ENCODE results near the gene MT1A. TPM values are rescaled to one million over a fixed set of nuclear protein-coding genes. Genes with fewer than 3 reads are reported as not detected.
A peak's percentile ranks its signal among the peaks of the same experiment; 100 is the strongest.
"Not testable (repeated sequence)": the region's sequence is repeated elsewhere in the genome, so short reads cannot be mapped to it uniquely, and the experiment has no call there.

MT1A gene
- total RNA-seq, 1 donor: not detected

GRCh38 chr16:56664506-56664905, 26.0 kb downstream of the MT1A start:
- H3K79me2 ChIP-seq (ENCODE audit: insufficient read depth, low read length): no peaks in the 10 kb centered on the region
- H3K4me2 ChIP-seq (ENCODE audit: insufficient read depth, low read length): no peak overlapping the region
- no peaks in the 10 kb centered on the region for H4K20me1 ChIP-seq (ENCODE audit: insufficient read depth, low read length)
- DNase-seq (ENCODE audit: insufficient read length, low spot score, missing footprints): no peak
- no peak overlapping the region for H3K4me3 ChIP-seq (ENCODE audit: insufficient read depth, low read length)
- no peaks in the 10 kb centered on the region for H3K36me3 ChIP-seq (ENCODE audit: insufficient read depth, low read length)
- no peak overlapping the region for H2AFZ ChIP-seq (ENCODE audit: low read length)
- peaks cover 84% of the 10 kb centered on the region for H3K27me3 ChIP-seq (ENCODE audit: insufficient read depth, low read length)
- no peak overlapping the region for H3K27ac ChIP-seq (ENCODE audit: low read depth, low read length)
- TF ChIP-seq CTCF (IDR thresholded peaks at IDR 0.05; ENCODE audit: extremely low read depth, low read depth, low read length): no peak
- no peaks in the 10 kb centered on the region for H3K9me3 ChIP-seq (ENCODE audit: low read depth, low read length)
- H3K4me1 ChIP-seq (ENCODE audit: insufficient read depth, low read length): peaks cover 4% of the 10 kb centered on the region

DNA sequence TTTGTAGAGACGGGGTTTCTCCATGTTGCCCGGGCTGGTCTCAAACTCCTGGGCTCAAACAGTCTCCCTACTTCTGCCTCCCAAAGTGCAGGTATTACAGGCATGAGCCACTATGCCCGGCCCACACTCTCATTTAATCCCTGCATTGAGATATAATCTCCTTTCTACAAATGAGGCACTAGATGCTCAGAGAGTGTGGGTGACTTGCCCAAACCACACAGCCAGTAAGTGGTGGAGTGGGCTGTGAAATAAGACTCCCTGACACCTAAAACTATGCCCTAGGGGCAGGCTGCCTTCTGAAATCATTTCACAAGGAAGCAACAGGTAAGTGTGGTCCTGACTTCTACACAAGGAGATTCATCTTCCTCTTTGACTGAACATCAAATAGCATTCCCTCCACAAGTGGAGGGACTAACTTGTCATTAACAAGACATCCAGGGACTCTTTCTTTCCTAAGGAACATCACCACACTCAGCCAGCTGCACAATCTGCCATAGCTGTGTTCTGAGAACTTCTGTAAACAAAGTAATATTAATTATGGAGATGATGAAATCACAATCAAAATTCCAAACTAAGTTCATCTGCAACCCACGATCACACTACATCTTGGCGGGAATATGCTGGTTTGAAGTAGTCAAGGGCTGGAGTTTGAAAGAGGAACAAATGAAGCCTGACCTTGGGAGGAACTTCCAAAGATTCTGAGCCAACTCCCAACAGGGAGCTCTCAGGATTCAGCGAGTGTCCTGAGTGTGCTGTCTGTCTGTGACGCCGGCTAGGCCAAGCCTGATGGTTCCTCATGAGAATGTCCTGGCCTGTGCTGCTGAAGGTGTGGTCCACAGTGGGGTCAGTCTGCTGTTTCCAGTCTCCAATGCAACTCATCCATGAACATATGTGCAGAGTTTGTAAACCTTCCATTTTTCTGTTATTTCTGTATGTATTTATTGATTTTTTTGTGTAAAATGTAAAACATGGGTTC, 27.1 kb downstream of the MT1A start:
- H4K20me1 ChIP-seq (ENCODE audit: insufficient read depth, low read length); H3K9me3 ChIP-seq (ENCODE audit: low read depth, low read length); H3K4me1 ChIP-seq (ENCODE audit: insufficient read depth, low read length); H3K36me3 ChIP-seq (ENCODE audit: insufficient read depth, low read length); DNase-seq (ENCODE audit: insufficient read length, low spot score, missing footprints); H3K4me3 ChIP-seq (ENCODE audit: insufficient read depth, low read length); H3K4me2 ChIP-seq (ENCODE audit: insufficient read depth, low read length); H2AFZ ChIP-seq (ENCODE audit: low read length); H3K79me2 ChIP-seq (ENCODE audit: insufficient read depth, low read length); H3K27ac ChIP-seq (ENCODE audit: low read depth, low read length): not testable (repeated sequence)
- H3K27me3 ChIP-seq (ENCODE audit: insufficient read depth, low read length): peaks cover 83% of the 10 kb centered on the region

DNA sequence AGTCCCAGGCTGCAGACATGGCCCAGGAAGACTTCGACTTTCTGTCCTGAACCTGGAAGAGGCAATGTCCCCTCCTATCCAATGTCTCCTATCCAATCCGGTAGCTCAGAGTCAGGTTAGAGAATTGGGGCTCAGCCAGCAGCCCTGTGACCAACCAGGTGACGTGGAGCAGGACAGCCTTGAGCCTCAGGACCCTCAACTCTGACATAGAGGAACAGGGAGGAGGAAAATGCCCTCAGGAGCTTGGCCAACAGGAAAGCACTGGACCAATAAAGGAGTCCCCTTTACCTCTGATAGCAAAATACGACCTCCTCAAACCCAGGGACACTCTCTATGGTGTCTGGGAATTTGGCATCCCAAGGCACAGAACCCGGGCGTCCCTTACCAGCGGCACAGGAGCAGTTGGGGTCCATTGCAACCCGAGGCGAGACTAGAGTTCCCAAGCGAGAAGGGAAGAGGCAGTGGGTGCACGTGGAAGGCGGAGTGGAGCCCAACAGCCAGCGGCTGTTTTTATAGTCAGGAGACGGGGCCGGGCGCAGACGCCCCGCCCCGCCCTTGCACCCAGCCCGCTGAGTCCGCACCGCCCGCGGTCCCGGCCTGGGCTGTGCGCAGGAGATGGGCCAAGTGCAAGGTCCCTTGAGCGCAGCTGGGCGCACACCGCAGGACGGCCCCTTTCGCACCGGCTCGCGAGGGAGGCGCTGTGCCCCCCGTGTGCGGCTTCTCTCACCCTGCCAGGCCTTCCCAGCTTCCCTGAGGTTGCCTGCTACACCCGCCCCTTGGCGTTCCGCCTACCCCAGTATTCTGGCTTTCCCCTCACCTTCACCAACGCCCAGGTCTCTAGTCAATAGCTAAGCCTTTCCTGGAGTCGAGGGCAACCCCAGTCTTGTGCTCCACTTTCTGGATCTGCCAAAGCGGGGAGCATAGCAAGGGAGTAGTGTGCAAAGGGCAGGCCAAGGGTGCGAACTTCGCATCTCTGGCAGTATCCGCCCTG, 29.4 kb downstream of the MT1A start, which contains the start of gene MT1G:
TSS of gene MT1G (minus strand) at position 485 of the 991 bp plus-strand sequence. CDS start at position 413, 72 bp downstream.
- Histone ChIP-seq H3K27ac (ENCODE audit: low read depth, low read length) (no peak within 1 kb of the TSS), H3K36me3 (ENCODE audit: insufficient read depth, low read length) (no peaks in the 10 kb centered on the region), H3K4me2 (ENCODE audit: insufficient read depth, low read length) (no peak within 1 kb of the TSS), H3K79me2 (ENCODE audit: insufficient read depth, low read length) (no peaks in the 10 kb centered on the region), H3K27me3 (ENCODE audit: insufficient read depth, low read length) (peaks cover 69% of the 10 kb centered on the region), H3K4me1 (ENCODE audit: insufficient read depth, low read length) (peaks cover 4% of the 10 kb centered on the region), H2AFZ (ENCODE audit: low read length) (no peak within 1 kb of the TSS), H3K4me3 (ENCODE audit: insufficient read depth, low read length) (no peak within 1 kb of the TSS), H3K9me3 (ENCODE audit: low read depth, low read length) (no peaks in the 10 kb centered on the region), H4K20me1 (ENCODE audit: insufficient read depth, low read length) (no peaks in the 10 kb centered on the region)
- TF ChIP-seq CTCF (IDR thresholded peaks at IDR 0.05; ENCODE audit: extremely low read depth, low read depth, low read length): no peak
- DNase-seq (ENCODE audit: insufficient read length, low spot score, missing footprints): peak; percentile 83

DNA sequence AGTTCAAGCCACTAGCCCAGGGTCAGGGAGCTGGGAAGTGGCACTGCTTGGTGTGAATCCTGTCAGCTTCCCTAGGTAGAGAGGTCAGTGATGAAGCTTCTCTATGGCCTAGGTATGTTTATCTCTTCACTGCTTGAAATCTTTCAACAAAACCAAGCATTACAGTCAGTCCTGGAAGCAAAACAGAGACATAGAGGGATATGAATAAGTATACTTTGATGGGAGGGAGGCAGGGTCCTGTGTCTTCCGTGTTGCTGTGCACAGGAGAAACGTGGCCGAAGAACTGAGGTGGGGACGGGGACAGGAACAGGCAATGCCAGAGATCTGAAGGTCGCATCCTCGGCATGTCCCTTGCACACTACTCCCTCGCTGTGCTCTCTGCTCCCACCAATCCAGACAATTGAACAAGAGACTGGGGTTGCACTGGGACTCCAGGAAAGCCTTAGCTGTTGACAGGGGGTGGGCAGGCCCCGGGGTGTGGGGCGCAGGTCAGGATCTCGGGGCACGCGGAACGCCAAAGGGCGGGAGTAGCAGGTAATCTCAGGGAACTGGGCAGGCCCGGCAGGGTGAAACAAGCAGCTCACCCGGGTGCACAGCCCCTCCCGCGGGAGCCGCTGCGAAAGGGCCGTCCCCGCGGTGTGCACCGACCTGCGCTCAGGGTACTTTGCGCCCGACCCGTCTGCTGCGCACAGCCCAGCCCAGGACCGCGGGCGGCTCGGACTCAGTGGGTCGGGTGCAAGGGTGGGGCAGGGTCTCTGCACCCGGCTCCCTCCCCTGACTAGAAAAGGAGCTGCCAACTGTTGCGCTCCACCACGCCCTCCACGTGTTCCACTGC, 30.8 kb downstream of the MT1A start, which contains the start of gene MT1H:
TSS of gene MT1H (plus strand) at position 810 of the 835 bp plus-strand sequence. CDS start 71 bp downstream, outside the sequence.
- H3K9me3 ChIP-seq (ENCODE audit: low read depth, low read length): no peaks in the 10 kb centered on the region
- no peak within 1 kb of the TSS for H3K27ac ChIP-seq (ENCODE audit: low read depth, low read length)
- TF ChIP-seq CTCF (IDR thresholded peaks at IDR 0.05; ENCODE audit: extremely low read depth, low read depth, low read length): no peak
- H4K20me1 ChIP-seq (ENCODE audit: insufficient read depth, low read length): no peaks in the 10 kb centered on the region
- H3K36me3 ChIP-seq (ENCODE audit: insufficient read depth, low read length): no peaks in the 10 kb centered on the region
- no peak within 1 kb of the TSS for H2AFZ ChIP-seq (ENCODE audit: low read length)
- H3K27me3 ChIP-seq (ENCODE audit: insufficient read depth, low read length): peaks cover 55% of the 10 kb centered on the region
- no peak within 1 kb of the TSS for H3K4me2 ChIP-seq (ENCODE audit: insufficient read depth, low read length)
- H3K79me2 ChIP-seq (ENCODE audit: insufficient read depth, low read length): no peaks in the 10 kb centered on the region
- no peak for DNase-seq (ENCODE audit: insufficient read length, low spot score, missing footprints)
- no peak within 1 kb of the TSS for H3K4me3 ChIP-seq (ENCODE audit: insufficient read depth, low read length)
- H3K4me1 ChIP-seq (ENCODE audit: insufficient read depth, low read length): peaks cover 4% of the 10 kb centered on the region

Data from osteoblast (primary cell).